ENCODE results near the gene SDF4. TPM values are rescaled to one million over a fixed set of nuclear protein-coding genes. Genes with fewer than 3 reads are reported as not detected.

Gene SDF4, protein sequence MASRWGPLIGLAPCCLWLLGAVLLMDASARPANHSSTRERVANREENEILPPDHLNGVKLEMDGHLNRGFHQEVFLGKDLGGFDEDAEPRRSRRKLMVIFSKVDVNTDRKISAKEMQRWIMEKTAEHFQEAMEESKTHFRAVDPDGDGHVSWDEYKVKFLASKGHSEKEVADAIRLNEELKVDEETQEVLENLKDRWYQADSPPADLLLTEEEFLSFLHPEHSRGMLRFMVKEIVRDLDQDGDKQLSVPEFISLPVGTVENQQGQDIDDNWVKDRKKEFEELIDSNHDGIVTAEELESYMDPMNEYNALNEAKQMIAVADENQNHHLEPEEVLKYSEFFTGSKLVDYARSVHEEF
- 136 and 144 TPM in 2 replicates for total RNA-seq

DNA sequence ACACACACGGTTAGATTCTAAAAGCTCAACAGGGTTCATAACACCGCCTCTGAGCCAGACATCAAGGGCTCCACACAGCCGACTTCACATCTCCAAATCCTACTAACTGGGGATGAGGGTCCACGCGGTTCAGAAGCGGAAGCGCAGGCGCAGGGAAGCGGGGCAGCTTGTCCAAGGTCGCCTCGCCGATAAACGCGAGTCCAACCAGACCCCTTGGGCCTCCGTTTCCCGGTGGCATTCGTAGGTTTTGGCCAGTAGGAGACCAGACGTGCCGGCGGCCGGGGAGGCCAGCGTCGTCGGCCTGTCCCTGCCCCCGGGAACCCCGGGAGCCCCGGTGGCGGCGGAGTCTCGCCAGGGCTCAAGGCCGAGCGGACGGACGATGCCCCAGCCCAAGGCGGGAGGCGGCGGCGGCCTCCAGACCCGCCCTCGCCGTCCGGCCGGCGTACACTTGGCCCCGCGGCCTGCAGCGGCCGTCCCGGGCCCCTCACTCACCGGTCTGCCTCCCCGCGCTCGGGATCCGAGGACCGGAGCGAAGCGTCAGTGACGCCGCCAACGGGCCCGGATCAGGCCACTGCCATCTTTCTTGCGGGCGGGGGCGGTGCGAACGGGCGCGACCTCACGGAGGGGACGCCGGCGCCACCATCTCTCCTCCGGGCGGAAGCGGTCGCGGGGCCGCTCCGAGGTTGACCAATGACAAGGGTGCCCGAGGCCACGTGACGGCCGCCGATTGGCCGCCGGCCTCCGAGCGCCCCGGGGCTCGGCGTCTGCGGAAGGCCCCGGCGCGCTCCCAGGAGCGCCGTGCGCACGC, at the start of gene SDF4:
Gene SDF4 (minus strand): TSS at position 602 of the 808 bp plus-strand sequence. CDS start 3,229 bp downstream, outside the sequence.

DNA sequence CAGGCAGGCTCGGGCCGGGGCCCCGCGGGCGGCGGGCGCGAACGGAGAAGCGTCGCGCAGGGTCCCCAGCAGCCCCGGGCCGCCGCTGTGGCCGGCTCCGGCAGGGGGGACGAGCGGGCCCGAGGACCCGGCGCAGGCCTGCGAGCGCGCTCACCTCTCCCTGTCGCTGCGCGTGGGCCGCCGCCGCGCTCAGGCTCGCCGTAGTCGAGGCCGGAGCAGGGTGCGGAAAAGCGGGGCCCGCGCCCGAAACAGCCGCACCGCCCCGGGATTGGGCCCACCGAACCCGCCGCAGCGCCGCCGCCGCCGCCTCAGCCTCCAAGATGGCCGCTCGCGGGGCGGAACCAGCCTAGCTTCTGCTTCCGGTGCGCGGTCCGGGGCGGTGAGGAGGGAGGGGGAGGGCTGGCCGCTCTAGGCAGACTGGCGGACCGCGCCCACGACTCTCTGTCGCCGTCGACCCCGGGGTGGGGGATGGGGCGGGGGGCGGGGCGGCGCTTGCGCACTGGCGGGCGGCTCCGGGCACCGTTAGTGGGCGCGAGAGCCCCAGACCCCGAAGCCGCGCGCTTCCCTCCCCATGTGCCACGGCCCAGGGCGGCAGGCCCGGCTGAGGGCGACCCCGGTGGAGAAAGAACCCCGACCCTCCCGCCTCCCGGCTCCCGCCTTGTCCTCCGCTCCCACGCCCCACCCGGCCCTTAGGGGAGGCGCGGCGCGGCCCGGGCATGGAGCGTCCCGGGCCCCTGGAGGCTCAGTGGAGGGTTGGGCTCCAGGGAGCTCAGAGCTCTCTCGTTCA, 41.9 kb upstream of the SDF4 start, which contains the start of gene UBE2J2:
Gene UBE2J2 (minus strand): TSS at position 343 of the 787 bp plus-strand sequence. CDS start 5,862 bp downstream, outside the sequence.

DNA sequence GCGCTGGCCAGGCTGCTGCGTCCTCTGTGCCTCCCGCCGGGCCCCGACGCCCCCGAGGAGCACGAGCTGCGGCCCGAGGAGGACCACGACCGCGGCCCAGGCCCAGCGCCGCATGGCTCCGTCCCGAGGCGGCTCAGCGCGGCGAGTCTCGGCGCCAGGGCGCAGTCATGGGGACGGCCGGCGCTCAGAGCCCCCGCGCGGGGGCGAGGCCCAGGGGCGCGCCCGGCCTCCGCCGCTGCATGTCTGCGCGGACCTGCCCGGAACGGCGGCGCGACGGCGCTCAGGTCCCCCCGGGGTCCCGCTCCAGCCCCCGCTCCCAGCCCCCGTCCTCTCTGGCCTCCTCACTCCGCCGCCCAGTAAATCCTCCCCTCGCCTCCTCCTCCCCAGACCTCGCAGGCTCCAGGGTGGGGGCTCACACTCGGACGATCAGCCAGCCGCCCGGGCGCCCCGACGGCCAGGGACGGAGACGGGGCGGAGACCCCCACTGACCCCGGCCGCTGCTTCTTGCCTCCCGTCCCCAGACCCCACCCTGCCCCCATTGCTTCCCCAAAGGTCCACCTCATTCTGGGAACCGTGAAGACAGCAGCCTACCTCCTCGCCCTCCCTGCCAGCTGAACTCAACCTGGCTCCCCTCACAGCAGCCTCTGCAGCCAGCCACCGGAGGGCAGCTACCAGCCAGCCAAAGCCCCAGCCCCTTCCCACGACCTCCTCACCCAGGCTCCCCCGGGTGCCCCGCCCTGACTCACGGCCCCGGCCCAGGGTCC, 15.0 kb upstream of the SDF4 start, which contains the start of gene C1QTNF12:
Gene C1QTNF12 (minus strand): TSS at position 146 of the 764 bp plus-strand sequence. CDS start 32 bp downstream, at position 114.

DNA sequence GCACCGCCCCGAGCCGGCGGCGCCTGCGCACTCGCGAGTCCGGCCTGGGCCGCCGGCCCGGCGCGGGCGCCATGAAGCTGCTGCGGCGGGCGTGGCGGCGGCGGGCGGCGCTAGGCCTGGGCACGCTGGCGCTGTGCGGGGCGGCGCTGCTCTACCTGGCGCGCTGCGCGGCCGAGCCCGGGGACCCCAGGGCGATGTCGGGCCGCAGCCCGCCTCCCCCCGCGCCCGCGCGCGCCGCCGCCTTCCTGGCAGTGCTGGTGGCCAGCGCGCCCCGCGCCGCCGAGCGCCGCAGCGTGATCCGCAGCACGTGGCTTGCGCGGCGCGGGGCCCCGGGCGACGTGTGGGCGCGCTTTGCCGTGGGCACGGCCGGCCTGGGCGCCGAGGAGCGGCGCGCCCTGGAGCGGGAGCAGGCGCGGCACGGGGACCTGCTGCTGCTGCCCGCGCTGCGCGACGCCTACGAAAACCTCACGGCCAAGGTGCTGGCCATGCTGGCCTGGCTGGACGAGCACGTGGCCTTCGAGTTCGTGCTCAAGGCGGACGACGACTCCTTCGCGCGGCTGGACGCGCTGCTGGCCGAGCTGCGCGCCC, 501 bp upstream of the SDF4 start, which contains the start of gene B3GALT6:
Gene B3GALT6 (plus strand): TSS at position 30 of the 588 bp plus-strand sequence. CDS start 42 bp downstream, at position 72.

GRCh38 chr1:1213345-1214265, 18.2 kb downstream of the SDF4 start, which contains the start of gene TNFRSF4:
Gene TNFRSF4, minus strand, starts transcription at chr1:1214153. Its CDS starts 26 bp downstream, at chr1:1214127.

DNA sequence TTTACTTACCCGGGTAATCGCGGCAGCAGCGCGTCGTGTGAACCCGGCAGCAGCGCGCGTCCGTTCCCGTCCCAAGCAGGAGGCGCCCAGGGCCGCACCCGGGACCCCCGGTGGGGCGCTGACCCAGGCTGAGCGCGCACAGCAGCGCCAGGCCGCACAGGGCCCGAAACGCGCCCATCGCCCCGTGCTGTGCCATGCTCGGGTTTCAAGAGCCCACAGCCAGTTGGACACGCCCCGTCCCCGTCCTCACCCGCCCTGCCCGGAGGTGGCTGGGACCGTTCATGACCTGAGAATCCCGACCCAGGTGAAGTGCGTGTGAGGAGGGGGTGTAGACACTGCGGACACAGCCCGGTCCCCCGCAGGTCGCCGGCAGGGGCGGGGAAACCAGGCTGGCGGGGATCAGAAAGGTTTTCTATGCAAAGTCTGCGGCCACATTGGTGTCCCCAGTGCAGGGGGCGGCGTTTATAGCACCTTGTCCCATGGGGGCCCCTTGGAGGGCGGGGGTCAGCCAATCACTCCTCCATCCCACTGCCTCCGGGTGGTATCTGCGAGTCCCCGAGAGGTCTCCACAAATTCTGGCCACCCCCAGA, 25.3 kb downstream of the SDF4 start, which contains the start of gene TNFRSF18:
Gene TNFRSF18 (minus strand): TSS at position 217 of the 590 bp plus-strand sequence. CDS start 21 bp downstream, at position 196.

GRCh38 chr1:1173793-1174415, 57.9 kb downstream of the SDF4 start, which contains the start of gene TTLL10:
Gene TTLL10, plus strand, starts transcription at chr1:1173880. Its CDS starts 5,336 bp downstream, at chr1:1179216.

Other genes with a start within 250 kb of the SDF4 start
- gene PERM1, start 249.9 kb downstream of the SDF4 start, total RNA-seq: under 0.01 TPM in 1 of 2 replicates, not detected in the other
- 0.43 and 1.1 TPM in 2 replicates for gene HES4, start 231.9 kb downstream of the SDF4 start, total RNA-seq
- gene ISG15, start 218.5 kb downstream of the SDF4 start, total RNA-seq: 95.7 and 131 TPM in 2 replicates
- 22.7 and 38.8 TPM in 2 replicates for gene AGRN, start 211.9 kb downstream of the SDF4 start, total RNA-seq
- under 0.01 TPM in 1 of 2 replicates, not detected in the other for gene RNF223, start 157.7 kb downstream of the SDF4 start, total RNA-seq
- gene C1orf159, start 115.9 kb downstream of the SDF4 start, total RNA-seq: 2.1 and 3.2 TPM in 2 replicates
- not detected in 2 replicates for gene TTLL10, start 58.1 kb downstream of the SDF4 start, total RNA-seq
- gene TNFRSF18, start 25.4 kb downstream of the SDF4 start, total RNA-seq: 0.34 and 0.79 TPM in 2 replicates
- gene TNFRSF4, start 17.8 kb downstream of the SDF4 start, total RNA-seq: under 0.01 TPM in 1 of 2 replicates, not detected in the other
- 10.1 and 14.0 TPM in 2 replicates for gene B3GALT6, start 236 bp upstream of the SDF4 start, total RNA-seq
- 2.1 and 2.8 TPM in 2 replicates for gene C1QTNF12, start 14.7 kb upstream of the SDF4 start, total RNA-seq
- 23.4 and 30.9 TPM in 2 replicates for gene UBE2J2, start 41.9 kb upstream of the SDF4 start, total RNA-seq
- gene SCNN1D, start 48.4 kb upstream of the SDF4 start, total RNA-seq: 1.2 and 1.3 TPM in 2 replicates
- gene ACAP3, start 75.9 kb upstream of the SDF4 start, total RNA-seq: 66.0 and 87.7 TPM in 2 replicates
- gene PUSL1, start 76.6 kb upstream of the SDF4 start, total RNA-seq: 9.6 and 9.9 TPM in 2 replicates
- gene INTS11, start 92.7 kb upstream of the SDF4 start, total RNA-seq: 56.0 and 74.6 TPM in 2 replicates
- 4.1 and 6.8 TPM in 2 replicates for gene CPTP, start 92.8 kb upstream of the SDF4 start, total RNA-seq
- 0.16 and 0.17 TPM in 2 replicates for gene TAS1R3, start 99.3 kb upstream of the SDF4 start, total RNA-seq
- gene DVL1, start 117.4 kb upstream of the SDF4 start, total RNA-seq: 67.0 and 107 TPM in 2 replicates
- gene MXRA8, start 126.6 kb upstream of the SDF4 start, total RNA-seq: 273 and 326 TPM in 2 replicates
- gene AURKAIP1, start 143.2 kb upstream of the SDF4 start, total RNA-seq: 53.0 and 102 TPM in 2 replicates
- 115 and 141 TPM in 2 replicates for gene CCNL2, start 167.3 kb upstream of the SDF4 start, total RNA-seq
- 86.0 and 91.9 TPM in 2 replicates for gene MRPL20, start 175.3 kb upstream of the SDF4 start, total RNA-seq
- gene ANKRD65, start 189.3 kb upstream of the SDF4 start, total RNA-seq: 1.1 and 1.9 TPM in 2 replicates
- gene VWA1, start 203.7 kb upstream of the SDF4 start, total RNA-seq: 3.4 and 3.9 TPM in 2 replicates
- under 0.01 TPM in 1 of 2 replicates, not detected in the other for gene ATAD3C, start 217.7 kb upstream of the SDF4 start, total RNA-seq
- 11.7 and 19.3 TPM in 2 replicates for gene ATAD3B, start 239.8 kb upstream of the SDF4 start, total RNA-seq